NCI-H82 (cell line): Measurements from ENCODE around the gene AACS.
"Not testable (repeated sequence)": the region's sequence is repeated elsewhere in the genome, so short reads cannot be mapped to it uniquely, and the experiment has no call there.

Experiments
- DNase-seq: peaks from one replicate; lab custom pipeline; 2025; lab: John Stamatoyannopoulos, UW

Gene AACS

GRCh38 chr12:125092108-125092871, 27.1 kb downstream of the AACS start:
- DNase-seq: no peak

GRCh38 chr12:125092872-125093680, 27.8 kb downstream of the AACS start:
- no peak for DNase-seq

DNA sequence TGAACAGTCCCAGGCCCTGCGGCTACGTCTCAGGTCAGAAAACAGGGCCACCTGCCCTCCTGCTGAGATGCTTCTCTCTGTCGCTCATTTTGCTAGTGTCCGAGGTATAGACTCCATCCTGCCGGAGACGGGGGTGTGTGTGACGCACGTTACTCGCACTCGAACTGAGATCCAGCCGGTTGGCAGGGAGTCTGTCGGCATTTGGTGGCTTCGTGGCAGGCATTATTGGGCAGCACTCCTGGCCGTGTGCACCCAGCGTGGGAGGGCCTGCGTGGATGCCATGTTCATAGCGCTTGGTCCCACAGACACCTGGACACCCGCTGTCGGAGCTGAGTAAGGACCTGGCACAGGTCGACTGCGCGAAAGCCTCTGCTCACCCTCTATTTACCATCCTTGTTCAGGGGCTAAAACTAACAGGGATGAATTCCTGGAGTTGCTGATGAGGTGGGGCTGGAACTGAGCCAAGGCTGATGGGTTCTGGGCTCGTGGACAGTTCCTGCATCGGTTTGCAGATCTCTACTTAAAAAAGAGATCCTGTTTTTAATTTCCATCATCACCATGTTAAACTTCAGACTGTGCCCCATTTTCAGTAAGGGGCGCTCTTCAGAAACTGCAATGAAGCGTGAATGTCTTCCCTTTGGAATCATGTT, 28.6 kb downstream of the AACS start:
- no peak for DNase-seq

DNA sequence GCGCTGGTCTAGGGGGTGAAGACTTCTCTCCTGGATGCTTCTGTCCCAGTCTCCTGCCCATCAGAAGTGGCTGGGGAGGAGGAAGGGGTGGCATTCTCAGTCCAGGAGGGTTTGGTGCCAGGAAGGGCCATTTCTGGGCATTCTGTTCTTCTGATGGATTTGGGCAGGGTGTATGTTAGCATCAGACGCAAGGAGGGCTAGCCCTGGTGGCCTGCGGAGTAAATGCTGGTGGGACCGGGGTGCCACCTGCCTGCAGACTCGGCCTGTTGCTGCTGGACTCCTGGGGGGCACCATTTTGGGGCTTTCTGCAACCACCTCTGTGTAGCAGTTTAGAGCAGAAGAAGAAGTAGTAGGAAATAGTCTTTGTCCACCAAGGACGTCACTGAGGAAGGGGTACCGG, 31.7 kb downstream of the AACS start:
- DNase-seq: no peak

GRCh38 chr12:125097427-125097826, 32.2 kb downstream of the AACS start:
- no peak for DNase-seq

- DNase-seq: no peak
Measured at GRCh38 chr12:125098676-125099408, 33.6 kb downstream of the AACS start.

DNA sequence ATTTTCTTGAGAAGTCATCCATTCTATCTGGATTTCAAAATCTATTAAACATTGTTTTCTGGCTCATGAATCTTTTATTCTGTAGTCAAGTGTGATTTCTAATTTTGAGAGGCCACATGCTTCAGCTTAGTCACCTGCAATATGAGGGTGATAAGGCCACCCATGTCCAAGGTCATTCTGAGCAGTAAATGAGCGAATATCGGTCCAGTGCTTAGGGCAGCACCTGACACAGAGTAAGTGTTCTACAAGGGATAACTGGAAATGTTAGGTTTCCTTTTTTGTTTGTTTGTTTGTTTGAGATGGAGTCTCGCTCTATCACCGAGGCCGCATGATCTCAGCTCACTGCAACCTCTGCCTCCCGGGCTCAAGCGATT, 34.2 kb downstream of the AACS start:
- no peak for DNase-seq

- DNase-seq: peak; percentile 85
Measured at GRCh38 chr12:125100551-125101434, 35.6 kb downstream of the AACS start.

- no peak for DNase-seq
Measured at GRCh38 chr12:125104982-125105381, 39.7 kb downstream of the AACS start.

DNA sequence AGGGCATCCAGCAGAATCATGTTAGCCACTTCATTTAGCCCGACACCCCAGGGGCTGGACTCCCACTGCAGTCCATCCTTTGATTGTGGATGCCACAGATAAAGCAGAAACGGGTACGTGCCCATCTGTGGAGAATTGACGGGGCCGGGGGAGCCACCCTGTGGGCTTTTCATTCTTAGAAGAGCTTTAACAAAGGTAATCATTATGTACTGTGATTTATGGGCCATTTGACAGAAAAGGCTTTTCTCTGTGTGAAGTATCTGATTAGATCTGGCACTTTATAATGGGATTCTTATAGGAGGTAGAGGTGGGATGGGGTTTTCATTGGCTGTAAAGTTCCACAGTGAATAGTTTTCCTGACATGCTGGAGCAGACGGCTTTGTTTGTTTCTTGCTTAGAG, 40.4 kb downstream of the AACS start:
- no peak for DNase-seq

GRCh38 chr12:125110641-125111360, 45.6 kb downstream of the AACS start:
- no peak for DNase-seq

DNA sequence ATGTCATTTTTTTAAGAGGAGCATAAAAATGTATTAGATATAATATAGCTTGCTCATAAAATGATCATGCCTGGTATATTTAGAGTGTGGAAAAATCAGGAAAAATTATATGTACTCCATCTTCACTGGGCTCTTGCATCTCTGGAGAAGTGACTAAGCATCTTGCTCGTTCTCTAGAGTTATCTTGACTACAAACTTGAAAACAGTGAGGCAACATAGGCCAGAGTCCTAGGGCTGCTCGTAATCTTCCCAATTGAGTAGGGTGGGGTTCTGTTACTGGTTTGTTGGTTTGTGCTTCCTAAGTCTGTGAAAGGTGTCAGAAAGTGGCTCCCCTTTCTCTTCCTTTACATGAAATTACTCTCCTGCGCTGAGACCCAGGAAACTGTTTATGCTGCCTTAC, 46.2 kb downstream of the AACS start:
- DNase-seq: no peak

DNA sequence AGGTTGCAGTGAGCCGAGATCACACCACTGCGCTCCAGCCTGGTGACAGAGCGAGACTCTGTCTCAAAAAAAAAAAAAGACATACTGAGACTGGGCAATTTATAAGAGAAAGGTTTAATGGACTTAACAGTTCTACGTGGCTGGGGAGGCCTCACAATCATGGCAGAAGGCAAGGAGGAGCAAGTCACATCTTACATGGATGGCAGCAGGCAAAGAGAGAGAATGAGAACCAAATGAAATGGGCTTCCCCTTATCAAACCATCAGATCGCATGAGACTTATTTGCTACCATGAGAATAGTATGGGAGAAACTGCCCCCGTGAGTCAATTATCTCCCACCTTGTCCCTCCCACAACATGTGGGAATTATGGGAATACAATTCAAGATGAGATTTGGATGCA, 47.4 kb downstream of the AACS start:
- DNase-seq: not testable (repeated sequence)

GRCh38 chr12:125113263-125113662, 48.0 kb downstream of the AACS start:
- no peak for DNase-seq

DNA sequence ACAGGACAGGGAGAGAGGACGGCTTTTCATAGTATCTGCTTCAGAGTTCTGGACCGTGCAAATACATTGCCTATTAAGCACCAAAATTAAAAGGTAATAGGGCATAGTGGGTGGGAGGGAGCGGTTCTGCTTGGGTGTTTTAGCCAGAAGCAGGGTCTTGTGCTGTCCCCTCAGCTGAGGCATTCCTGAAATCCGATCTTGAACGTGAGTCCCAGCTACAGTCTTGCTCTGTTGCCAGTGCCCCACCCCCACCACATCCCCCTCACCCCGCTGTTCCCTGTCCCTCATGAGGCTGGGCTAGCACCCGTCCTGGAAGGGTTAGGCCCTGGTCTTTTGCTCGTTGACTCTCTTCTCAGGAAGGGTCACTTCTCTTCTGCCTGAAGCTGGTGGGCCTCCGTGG, 48.6 kb downstream of the AACS start:
- DNase-seq: no peak

GRCh38 chr12:125114365-125115141, 49.3 kb downstream of the AACS start:
- DNase-seq: no peak

- peak; percentile 68 for DNase-seq
Measured at GRCh38 chr12:125120566-125120965, 55.3 kb downstream of the AACS start.

- DNase-seq: no peak
Measured at GRCh38 chr12:125121106-125121505, 55.9 kb downstream of the AACS start.

DNA sequence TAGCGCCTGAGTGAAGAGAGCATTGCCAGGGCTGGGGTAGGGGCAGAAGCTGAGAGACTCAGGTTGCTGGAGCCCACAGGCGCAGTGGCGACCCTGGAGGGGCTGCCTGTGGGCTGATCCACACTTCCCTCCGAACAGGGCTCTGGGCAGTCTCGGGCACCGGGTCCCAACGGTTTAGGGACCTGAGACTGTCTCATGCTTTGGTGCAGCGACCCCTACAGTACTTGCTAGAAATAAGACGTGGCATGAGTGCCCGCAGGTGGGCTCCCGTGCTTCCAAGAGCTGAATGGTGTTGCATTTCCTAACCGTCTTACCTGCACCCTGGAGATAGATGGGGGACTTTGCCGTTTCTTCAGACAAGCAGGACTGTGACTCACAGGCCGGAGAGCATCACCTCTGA, 57.4 kb downstream of the AACS start:
- DNase-seq: no peak
